Measurements from ENCODE around the gene OSBP2. TPM values are rescaled to one million over a fixed set of nuclear protein-coding genes. Genes with fewer than 3 reads are reported as not detected.

The OSBP2 gene
- polyA plus RNA-seq, 1 donor, result 4.4 TPM

- no peak for DNase-seq
Observed at GRCh38 chr22:30855266-30855665, 160.6 kb downstream of the OSBP2 start.

GRCh38 chr22:30855677-30856518, 161.2 kb downstream of the OSBP2 start:
- DNase-seq, result no peak

DNA sequence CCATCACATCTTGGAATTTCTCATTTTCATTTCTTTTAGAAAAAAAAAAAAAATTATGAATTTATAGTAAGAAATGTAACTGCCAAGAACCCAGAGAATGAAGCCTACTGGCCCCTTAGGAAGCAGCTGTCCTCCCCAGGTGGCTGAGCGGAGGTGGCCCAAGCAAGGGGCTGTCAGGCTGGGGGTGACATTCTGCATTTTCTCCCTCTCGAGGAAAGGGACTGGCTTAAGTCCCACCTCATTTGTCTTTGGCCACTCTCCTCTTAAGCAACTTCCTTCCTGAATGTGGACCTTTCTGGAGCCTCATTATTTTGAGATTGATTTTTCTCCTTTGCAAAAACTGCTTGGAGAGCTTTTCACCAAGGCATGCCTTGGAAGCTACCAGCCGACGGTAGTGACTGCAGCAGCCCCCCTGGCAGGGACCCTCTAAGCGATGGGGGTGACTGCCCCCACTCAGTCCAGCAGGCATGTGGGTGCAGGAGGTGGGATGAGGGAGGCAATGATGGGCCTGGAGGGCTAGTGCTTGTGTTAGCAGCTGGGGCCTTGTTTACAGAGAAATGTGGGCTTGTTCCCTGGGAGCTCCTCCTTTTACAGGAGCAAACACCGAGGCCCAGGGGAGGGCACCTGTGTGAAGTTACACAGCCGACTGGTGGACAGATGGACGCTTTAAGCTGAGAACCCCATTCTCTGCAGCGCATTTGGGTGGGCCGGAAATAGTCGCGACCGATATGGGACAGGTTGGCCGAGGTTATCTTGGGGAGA, 162.2 kb downstream of the OSBP2 start:
- no peak for DNase-seq

DNA sequence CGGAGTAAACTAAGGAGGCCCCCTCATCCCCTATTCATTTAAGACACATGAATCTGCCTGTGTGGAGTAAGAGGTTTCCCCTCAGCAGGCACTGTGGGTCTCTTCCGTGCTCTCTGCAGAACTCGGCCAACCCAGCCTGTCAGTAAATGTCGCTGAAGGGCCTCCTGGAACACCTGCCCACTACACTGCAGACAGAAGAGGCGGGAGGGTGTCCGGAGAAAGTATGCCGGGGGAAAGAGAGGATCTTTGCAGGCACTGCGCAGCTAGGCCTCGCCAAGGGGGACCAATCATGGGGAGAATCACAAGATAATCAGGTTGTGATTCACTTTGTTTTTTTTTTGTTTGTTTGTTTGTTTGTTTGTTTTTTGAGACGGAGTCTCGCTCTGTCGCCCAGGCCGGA, 163.1 kb downstream of the OSBP2 start:
- no peak for DNase-seq

DNA sequence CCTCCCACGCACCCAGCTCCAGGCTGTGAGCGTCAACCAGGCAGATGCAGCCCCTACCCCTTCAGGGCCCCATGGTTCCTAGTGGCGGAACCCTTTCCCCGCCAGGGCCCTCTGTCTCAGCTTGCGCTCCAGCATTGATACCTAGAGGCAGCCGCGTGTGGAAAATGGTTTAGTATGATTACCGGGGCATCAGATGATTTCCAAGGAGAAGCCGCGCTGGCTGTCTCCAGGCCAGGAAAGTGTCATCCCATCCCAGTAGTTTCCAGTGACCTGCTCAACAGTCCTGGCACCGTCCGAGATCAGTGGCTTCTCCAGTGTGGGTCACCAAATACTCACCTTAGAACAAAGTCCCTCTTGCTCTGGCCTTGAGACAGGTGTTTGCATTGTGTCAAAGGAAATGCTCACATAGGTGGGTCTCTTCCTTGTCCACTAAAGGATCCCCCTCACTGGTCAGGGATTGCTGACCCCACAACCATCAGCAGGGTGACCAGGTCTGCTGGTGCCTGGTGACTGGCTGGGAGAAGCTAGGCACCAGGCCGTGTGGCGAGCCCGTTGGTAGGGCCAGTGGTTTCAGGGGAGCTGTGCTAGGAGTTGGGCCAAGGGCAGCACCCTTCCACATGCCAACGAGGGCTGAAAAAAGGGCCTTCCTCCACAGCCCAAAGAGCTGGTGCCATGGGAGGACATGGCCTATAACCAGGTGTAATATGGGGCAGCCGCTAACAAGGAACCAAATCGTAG, 164.5 kb downstream of the OSBP2 start:
- DNase-seq, result no peak

DNA sequence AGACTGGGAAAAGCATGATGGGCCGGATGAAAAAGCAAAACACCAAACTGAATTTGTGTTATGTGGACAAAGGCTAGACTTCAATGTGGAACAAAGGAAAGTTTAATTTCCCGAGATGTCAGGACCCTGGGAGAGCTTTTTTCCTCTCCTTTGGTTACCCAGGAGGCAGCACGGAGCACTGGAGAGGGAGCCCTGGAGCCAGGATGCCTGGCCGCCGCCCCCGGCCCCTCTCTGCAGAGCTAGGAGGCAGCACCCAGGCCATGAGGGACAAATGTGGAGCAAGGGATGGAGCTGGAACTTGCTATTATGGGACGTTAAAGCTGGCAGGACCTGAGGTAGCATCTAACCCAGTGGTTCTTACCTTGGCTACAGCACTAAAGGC, 165.0 kb downstream of the OSBP2 start:
- no peak for DNase-seq

- no peak for DNase-seq
Observed at GRCh38 chr22:30860176-30861105, 165.8 kb downstream of the OSBP2 start.

- DNase-seq, result no peak
Observed at GRCh38 chr22:30861131-30861530, 166.5 kb downstream of the OSBP2 start.

- no peak for DNase-seq
Observed at GRCh38 chr22:30861688-30862552, 167.2 kb downstream of the OSBP2 start.

DNA sequence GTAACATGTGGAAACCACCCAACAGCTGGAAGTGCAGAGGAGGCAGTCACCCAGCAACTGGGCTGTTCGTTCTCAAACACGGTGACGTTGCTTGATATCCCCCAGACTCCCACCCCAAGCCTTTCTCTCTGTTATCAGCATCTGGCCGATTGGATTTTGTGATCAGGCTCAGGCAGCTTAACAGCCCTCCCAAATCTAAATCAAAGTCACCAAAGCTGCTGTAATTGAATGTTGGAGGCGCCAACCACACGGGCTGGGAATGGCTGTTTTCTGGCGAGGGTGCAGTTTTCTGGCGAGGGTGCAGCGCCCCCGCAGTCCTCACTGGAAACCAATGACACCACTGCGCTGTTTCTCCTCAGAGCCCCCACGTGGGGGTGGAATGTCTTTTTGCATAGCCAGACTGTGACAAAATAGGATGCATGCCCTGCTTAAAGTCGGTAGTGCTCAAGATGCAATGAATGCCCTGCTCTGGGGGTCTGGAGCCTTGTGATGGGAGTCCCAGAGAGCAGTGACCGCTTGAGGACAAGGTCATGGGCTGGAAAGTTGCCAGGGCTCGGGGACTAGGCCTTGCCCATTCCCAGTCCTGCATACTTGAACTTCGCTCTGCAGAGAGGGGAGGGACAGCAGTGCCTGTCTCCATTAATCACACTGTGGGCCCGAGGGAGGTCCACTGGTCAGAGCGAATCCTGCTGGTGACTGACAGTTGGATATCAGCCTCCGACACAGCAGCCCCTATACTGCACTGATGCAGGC, 168.6 kb downstream of the OSBP2 start:
- no peak for DNase-seq

- no peak for DNase-seq
Observed at GRCh38 chr22:30864441-30865420, 170.1 kb downstream of the OSBP2 start.

- no peak for DNase-seq
Observed at GRCh38 chr22:30865656-30866055, 171.0 kb downstream of the OSBP2 start.

GRCh38 chr22:30866216-30866615, 171.5 kb downstream of the OSBP2 start:
- no peak for DNase-seq

DNA sequence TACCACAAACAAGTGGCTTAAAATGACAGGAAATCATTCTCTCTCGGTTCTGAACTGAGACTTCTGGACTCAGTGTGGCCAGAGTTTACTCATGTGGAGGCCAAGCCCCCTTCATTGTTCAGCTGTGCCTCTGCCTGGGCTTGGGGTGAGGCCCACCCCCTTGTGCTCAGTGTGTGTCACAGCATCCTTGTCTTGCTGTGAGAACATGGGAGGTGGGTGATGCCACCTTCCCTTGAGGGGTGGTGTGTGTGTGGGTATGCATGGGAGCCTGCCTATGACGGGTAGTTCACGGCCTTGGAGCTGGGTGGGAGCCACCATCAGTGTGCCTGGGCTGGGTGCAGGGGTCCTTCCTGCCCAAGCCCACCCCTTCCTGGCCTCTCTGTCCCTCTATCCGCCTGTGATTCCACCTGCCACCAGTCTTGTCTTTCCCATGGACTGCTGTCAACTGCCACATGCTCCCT, 172.2 kb downstream of the OSBP2 start:
- DNase-seq, result no peak

DNA sequence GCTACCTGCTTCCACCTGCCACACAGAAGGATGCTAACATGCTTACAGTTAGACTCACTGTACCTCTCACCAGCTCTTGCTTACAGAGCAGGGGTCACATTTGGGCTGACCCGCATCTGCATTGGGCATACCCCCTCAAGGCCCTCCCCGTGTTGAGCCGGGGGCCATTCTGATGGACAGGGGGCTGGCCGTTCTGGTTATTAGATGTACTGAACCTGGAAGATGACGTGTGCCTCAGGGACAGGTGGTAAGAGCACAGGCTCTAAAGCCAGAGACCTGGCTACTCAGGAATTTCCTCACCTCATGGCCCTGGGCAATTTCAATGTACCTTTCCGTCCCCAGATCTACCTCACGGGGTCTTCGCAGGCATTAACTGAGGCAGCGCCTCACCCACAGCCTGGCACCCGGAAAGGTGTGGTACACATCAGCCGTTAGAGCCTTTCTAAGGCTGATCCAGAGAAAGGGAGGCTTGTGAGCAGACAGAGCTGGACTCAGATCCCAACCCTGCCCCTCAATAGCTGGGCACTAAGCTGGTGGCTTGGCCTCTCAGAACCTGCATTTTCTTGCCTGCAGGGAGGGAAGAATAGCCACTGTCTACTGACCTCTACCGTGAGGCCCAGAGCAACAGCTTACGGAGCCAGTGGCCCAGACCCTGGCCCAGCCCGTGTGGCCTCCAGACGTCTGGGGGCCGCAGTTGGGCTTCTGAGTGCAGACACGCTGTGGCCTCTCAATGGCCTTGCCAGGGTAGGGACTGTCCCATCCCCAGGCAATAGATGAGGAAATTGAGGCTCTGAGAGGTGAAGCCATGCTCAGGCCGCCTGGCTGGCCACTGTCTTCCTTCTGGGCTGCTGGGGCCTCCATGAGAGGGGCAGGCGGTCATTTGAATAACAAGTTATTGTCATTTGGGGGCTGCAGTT, 173.3 kb downstream of the OSBP2 start:
- no peak for DNase-seq

DNA sequence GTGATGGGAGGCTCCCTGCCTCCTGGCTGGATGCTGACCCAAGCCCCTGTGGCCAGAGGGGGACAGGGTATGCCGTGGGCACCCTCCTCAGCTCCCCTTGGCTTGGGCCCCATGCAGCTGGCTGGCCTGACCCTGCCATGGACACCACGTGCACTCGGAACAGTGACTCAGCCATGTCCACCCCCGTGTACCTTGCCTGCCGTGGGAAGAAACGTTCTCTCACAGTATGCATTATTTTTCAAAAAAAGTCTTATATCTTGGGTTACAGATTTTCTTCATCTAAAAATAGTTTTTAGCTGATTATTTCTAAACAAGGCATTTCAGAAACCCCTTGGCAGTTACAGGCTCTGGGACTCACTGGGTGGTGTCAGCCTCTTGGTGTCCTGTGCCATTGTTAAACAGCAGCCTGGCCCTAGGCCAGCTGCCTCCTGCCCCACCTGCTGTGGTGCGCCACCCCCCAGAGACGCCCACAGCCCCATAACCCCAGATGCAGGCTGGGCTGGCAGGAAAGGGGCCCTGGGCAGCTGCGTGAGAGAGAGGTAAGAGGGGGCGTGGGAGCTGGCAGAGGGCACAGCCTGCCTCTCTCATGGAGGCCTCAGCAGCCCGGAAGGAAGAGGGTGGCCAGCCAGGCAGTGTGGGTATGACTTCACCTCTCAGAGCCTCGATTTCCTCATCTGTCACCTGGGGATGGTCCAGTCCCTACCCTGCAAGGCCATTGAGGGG, 174.2 kb downstream of the OSBP2 start:
- DNase-seq, result no peak
